Neural progenitor cell (in vitro differentiated cells): ENCODE results near the gene TAF7L.

Experiments used
- EZH2 ChIP-seq: fragments of 200-600 bp; sonication (generic); IDR thresholded peaks from 2 replicates; pipeline ENCODE4 v1.6.1; 2017; ENCODE audit warnings: antibody characterized with exemption, mild to moderate bottlenecking, moderate library complexity
- EZH2phosphoT487 ChIP-seq: fragments of 200-600 bp; sonication (generic); IDR thresholded peaks from 2 replicates; pipeline ENCODE4 v1.6.1; 2017; ENCODE audit warnings: antibody characterized with exemption
- TF ChIP-seq, protein P1 (sequence below): fragments of 200-600 bp; sonication (generic); IDR thresholded peaks from 2 replicates; pipeline ENCODE4 v1.5.1; 2017; ENCODE audit warnings: antibody characterized with exemption, mild to moderate bottlenecking

DNA sequence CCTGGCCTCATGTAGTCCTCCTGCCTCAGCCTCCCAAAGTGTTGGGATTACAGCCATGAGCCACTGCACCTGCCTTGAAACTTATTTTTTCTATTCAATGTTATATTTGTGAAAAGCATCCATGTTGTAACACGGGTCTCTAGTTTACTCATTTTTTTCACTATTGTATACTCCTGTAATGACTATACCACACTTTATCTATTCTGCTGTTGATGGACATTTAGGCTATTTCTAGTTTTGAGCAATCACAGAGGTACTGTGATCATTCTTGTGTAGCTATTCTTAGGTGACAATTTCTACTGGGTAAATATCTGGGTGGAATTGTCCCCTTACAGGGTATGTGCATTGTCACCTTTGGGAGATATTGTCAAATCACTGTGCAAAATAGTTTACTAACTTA is 67.9 kb downstream of the TAF7L start:
- TF ChIP-seq EZH2 (no peak), EZH2phosphoT487 (no peak)
- TF ChIP-seq, protein P1, sequence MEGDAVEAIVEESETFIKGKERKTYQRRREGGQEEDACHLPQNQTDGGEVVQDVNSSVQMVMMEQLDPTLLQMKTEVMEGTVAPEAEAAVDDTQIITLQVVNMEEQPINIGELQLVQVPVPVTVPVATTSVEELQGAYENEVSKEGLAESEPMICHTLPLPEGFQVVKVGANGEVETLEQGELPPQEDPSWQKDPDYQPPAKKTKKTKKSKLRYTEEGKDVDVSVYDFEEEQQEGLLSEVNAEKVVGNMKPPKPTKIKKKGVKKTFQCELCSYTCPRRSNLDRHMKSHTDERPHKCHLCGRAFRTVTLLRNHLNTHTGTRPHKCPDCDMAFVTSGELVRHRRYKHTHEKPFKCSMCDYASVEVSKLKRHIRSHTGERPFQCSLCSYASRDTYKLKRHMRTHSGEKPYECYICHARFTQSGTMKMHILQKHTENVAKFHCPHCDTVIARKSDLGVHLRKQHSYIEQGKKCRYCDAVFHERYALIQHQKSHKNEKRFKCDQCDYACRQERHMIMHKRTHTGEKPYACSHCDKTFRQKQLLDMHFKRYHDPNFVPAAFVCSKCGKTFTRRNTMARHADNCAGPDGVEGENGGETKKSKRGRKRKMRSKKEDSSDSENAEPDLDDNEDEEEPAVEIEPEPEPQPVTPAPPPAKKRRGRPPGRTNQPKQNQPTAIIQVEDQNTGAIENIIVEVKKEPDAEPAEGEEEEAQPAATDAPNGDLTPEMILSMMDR: no peak
